Esophagus muscularis mucosa (tissue), 4 donors: ENCODE measurements around the gene IGF1R. TPM values are rescaled to one million over a fixed set of nuclear protein-coding genes. Genes with fewer than 3 reads are reported as not detected.

Experiments used
- DNase-seq: peaks from one replicate; pipeline ENCODE4 v3.0.0-alpha.2; 2017; ENCODE audit errors: extremely low spot score
- H3K27ac ChIP-seq, 4 donors: fragments of 200-600 bp; sonication (generic); replicated peaks in 1 of 4; 1 replicate in 3 of 4; 2 replicates in 1 of 4; pipeline ENCODE4 v1.5.1; 2016 to 2019; ENCODE audit warnings: mild to moderate bottlenecking in 1 of 4
- H3K27me3 ChIP-seq, 4 donors: fragments of 200-600 bp; sonication (generic); one replicate each; pipeline versions ENCODE4 v1.5.1 to v1.6.0; 2016 to 2019
- H3K36me3 ChIP-seq, 4 donors: fragments of 200-600 bp; sonication (generic); one replicate each; pipeline ENCODE4 v1.5.1; 2016 to 2019
- H3K4me1 ChIP-seq, 4 donors: fragments of 200-600 bp; sonication (generic); one replicate each; pipeline ENCODE4 v1.5.1; 2016 to 2019
- H3K4me3 ChIP-seq, 4 donors: fragments of 200-600 bp; sonication (generic); 1 replicate in 2 of 4; 2 replicates in 2 of 4; pipeline ENCODE4 v1.5.1; 2016 to 2019; ENCODE audit warnings: mild to moderate bottlenecking in 4 of 4, moderate library complexity in 1 of 4
- H3K9me3 ChIP-seq, 4 donors: fragments of 200-600 bp; sonication (generic); 1 replicate in 3 of 4; 2 replicates in 1 of 4; pipeline ENCODE4 v1.5.1; 2016 to 2019
- CTCF ChIP-seq, 3 experiments: fragments of 200-600 bp in 2 of 3; fragments of 450-650 bp in 1 of 3; sonication (generic) in 2 of 3; IDR thresholded peaks; one replicate each; pipeline ENCODE4 v1.5.1; 2017 to 2019; ENCODE audit warnings: antibody characterized with exemption in 3 of 3, mild to moderate bottlenecking in 2 of 3, moderate library complexity in 1 of 3
- EP300 ChIP-seq: sonication (generic); formaldehyde crosslinking; IDR thresholded peaks from one replicate; pipeline ENCODE4 v1.6.1; 2017; ENCODE audit warnings: antibody characterized with exemption
- POLR2A ChIP-seq: fragments of 450-650 bp; IDR thresholded peaks from one replicate; pipeline ENCODE4 v1.6.1; 2017; ENCODE audit warnings: antibody characterized with exemption, moderate library complexity, mild to moderate bottlenecking, low read depth
- POLR2AphosphoS5 ChIP-seq, 2 donors: sonication (generic); formaldehyde crosslinking; IDR thresholded peaks; one replicate each; pipeline ENCODE4 v1.6.1; 2017; ENCODE audit warnings: antibody characterized with exemption in 2 of 2
- WGBS: methylation state at CpG from one replicate; pipeline ENCODE4 v1.1.5; 2018; 5-methylcytosine and 5-hydroxymethylcytosine counted together
- intact Hi-C: fragments of 100-400 bp; cut with DNase I; formaldehyde crosslinking; loops from one replicate; pipeline ENCODE4 v1.15.1; 2023
- total RNA-seq, 4 donors: library from RNA; depleted of rRNA; stranded (reverse); fragments of >200 nt; gene quantifications; one replicate each; pipeline versions ENCODE4 v1.1.0 to v1.2.1, GENCODE V29; 2016

IGF1R gene
- total RNA-seq, 4 donors from 2014 or later = 33.6 to 95.3 (median 49.7) TPM

DNA sequence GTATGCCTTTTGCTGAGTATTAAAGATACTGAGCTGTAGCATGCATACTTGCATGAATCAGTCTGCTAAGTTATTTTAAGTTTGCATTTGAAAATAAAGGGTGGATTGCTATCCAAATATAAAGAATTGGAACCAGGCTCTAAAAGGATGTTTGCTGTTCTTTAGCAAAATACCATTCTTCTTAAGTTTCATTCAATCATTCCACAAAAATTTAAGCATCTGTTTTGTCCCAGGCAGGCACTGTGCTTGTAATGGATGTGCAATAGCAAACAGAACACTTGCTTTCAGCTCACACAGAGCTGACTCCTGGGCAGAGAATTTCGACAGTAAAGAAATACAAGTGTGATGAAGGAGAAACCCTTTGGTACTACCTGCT lies 208.2 kb downstream of the IGF1R start:
- TF ChIP-seq EP300 (no peak), POLR2A (no peak), CTCF (IDR thresholded peaks at IDR 0.05) (no peak), POLR2AphosphoS5 (IDR thresholded peaks at IDR 0.05) (no peak)
- H3K9me3 ChIP-seq = no peaks in the 10 kb centered on the region
- peak overlapping the region; percentile 85 to 92 (median 88) for H3K27ac ChIP-seq
- H3K27me3 ChIP-seq = no peaks in the 10 kb centered on the region
- no peak overlapping the region for H3K4me3 ChIP-seq
- peaks cover 45 to 94% (median 84%) of the 10 kb centered on the region in 4 donors for H3K4me1 ChIP-seq
- intact Hi-C loops = loop anchor here (5.0 kb wide), 1 partner anchor 221 kb away; no protein-coding TSS in a partner anchor
- H3K36me3 ChIP-seq = no peaks in the 10 kb centered on the region
- DNase-seq = no peak
- WGBS = 43% methylated on average over 1 of the region's 1 CpG

- 57% methylated on average over 9 of the region's 9 CpGs for WGBS
- Histone ChIP-seq H3K36me3 (no peaks in the 10 kb centered on the region), H3K27me3 (no peaks in the 10 kb centered on the region), H3K9me3 (no peaks in the 10 kb centered on the region), H3K4me3 (no peak overlapping the region), H3K27ac (peak overlapping the region; percentile 4 to 91 (median 27)), H3K4me1 (peaks cover 38 to 89% (median 82%) of the 10 kb centered on the region in 4 donors)
- DNase-seq = no peak
- TF ChIP-seq POLR2AphosphoS5 (IDR thresholded peaks at IDR 0.05) (no peak), CTCF (IDR thresholded peaks at IDR 0.05) (no peak), EP300 (no peak), POLR2A (no peak)
- intact Hi-C loops = loop anchor here (5.0 kb wide), 1 partner anchor 219 kb away; no protein-coding TSS in a partner anchor
Measured at GRCh38 chr15:98858610-98859023, 210.3 kb downstream of the IGF1R start.

DNA sequence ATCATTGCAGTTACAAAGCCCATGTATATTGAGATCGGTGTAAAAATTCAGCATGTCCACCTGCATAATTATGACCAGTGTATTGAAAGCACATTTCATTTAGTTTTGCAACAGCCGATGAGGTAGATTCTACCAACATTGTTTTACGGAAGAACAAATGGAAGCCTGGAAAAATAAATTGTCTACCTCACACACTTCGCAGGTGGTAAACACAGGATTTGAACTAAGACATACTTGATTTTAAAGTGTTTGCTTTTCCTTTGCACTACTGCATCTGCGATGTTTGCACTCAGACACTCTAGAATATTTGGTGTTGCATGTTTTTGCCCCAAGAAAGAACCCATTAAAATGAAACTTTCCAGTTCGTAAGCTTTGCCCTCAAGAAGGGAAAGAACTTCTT lies 210.8 kb downstream of the IGF1R start:
- 93% methylated on average over 6 of the region's 6 CpGs for WGBS
- peaks cover 32 to 89% (median 82%) of the 10 kb centered on the region in 4 donors for H3K4me1 ChIP-seq
- no peaks in the 10 kb centered on the region for H3K36me3 ChIP-seq
- no peak overlapping the region for H3K4me3 ChIP-seq
- no peaks in the 10 kb centered on the region for H3K9me3 ChIP-seq
- no peak for DNase-seq
- TF ChIP-seq CTCF (IDR thresholded peaks at IDR 0.05) = no peak
- no peak for TF ChIP-seq POLR2AphosphoS5 (IDR thresholded peaks at IDR 0.05)
- H3K27me3 ChIP-seq = no peaks in the 10 kb centered on the region
- intact Hi-C loops = loop anchor here (5.0 kb wide), 1 partner anchor 218 kb away; no protein-coding TSS in a partner anchor
- H3K27ac ChIP-seq = peak overlapping the region in 2 of 4 donors; percentile 26 to 91

- Histone ChIP-seq H3K4me1 (peaks cover 32 to 86% (median 79%) of the 10 kb centered on the region in 4 donors), H3K27ac (peak overlapping the region in 1 of 4 donors; percentile 3)
- intact Hi-C loops = no loop called here
Measured at GRCh38 chr15:98860281-98861041, 212.1 kb downstream of the IGF1R start.

More at GRCh38 chr15:98860281-98861041, 212.1 kb downstream of the IGF1R start:
- no peak overlapping the region for H3K4me3 ChIP-seq
- WGBS = 66% methylated on average over 4 of the region's 4 CpGs
- TF ChIP-seq EP300 = no peak
- TF ChIP-seq POLR2AphosphoS5 (IDR thresholded peaks at IDR 0.05) = no peak
- no peak for TF ChIP-seq POLR2A
- no peak for TF ChIP-seq CTCF (IDR thresholded peaks at IDR 0.05)
- H3K36me3 ChIP-seq = no peaks in the 10 kb centered on the region
- H3K9me3 ChIP-seq = no peaks in the 10 kb centered on the region
- DNase-seq = no peak
- H3K27me3 ChIP-seq = no peaks in the 10 kb centered on the region
